GM21723 (cell line): Measurements from ENCODE around the gene BACE1-AS.
A peak's percentile ranks its signal among the peaks of the same experiment; 100 is the strongest.
"Not testable (repeated sequence)": the region's sequence is repeated elsewhere in the genome, so short reads cannot be mapped to it uniquely, and the experiment has no call there.

Source experiments
- ATAC-seq: cut with Tn5 transposase; IDR thresholded peaks from one replicate; pipeline ENCODE4 v1.9.1; 2021; ENCODE audit warnings: mild to moderate bottlenecking, moderate library complexity; ENCODE audit not compliant: unreplicated experiment

Gene BACE1-AS

GRCh38 chr11:117319214-117319840, 28.2 kb downstream of the BACE1-AS start:
- ATAC-seq: no peak

GRCh38 chr11:117327255-117327566, 36.1 kb downstream of the BACE1-AS start:
- ATAC-seq: not testable (repeated sequence)

- peak; percentile 97 for ATAC-seq
These were observed 36.6 kb downstream of the BACE1-AS start, which contains the start of gene CEP164 for GRCh38 chr11:117327567-117328374. Gene CEP164, plus strand, starts transcription at chr11:117327854. Its CDS starts 10,733 bp downstream, at chr11:117338587.

GRCh38 chr11:117328375-117329010, 37.3 kb downstream of the BACE1-AS start:
- ATAC-seq: peak; percentile 5

GRCh38 chr11:117332843-117333242, 41.7 kb downstream of the BACE1-AS start:
- ATAC-seq: no peak

- no peak for ATAC-seq
These were observed 42.8 kb downstream of the BACE1-AS start for GRCh38 chr11:117333917-117334316.

GRCh38 chr11:117334896-117335295, 43.8 kb downstream of the BACE1-AS start:
- no peak for ATAC-seq

GRCh38 chr11:117335399-117335798, 44.3 kb downstream of the BACE1-AS start:
- ATAC-seq: no peak

GRCh38 chr11:117337076-117337475, 45.9 kb downstream of the BACE1-AS start:
- ATAC-seq: no peak
